ENCODE data around the gene YWHAE. TPM values are rescaled to one million over a fixed set of nuclear protein-coding genes. Genes with fewer than 3 reads are reported as not detected.
"Not testable (repeated sequence)": the region's sequence is repeated elsewhere in the genome, so short reads cannot be mapped to it uniquely, and the experiment has no call there.

Gene YWHAE
- total and polyA plus RNA-seq, 9 donors, result 258 to 826 (median 761) TPM

GRCh38 chr17:1395876-1396665 lies 4.0 kb downstream of the YWHAE start:
- H3K9me3 ChIP-seq (replicated peaks; ENCODE audit: control insufficient read depth, low read depth, low read length); DNase-seq; H3K27ac ChIP-seq (ENCODE audit: low read length); H3K36me3 ChIP-seq (ENCODE audit: control insufficient read depth, insufficient read depth, low read length); H3K27me3 ChIP-seq (ENCODE audit: control insufficient read depth, insufficient read depth, low read length); H3K4me3 ChIP-seq (ENCODE audit: low read length): not testable (repeated sequence)
- WGBS (ENCODE audit: insufficient coverage), result 88% methylated on average over 12 of the region's 26 CpGs
- H3K4me1 ChIP-seq (ENCODE audit: control insufficient read depth, insufficient read depth, low read length), result peaks cover 20% of the 10 kb centered on the region

- Histone ChIP-seq H3K27ac (ENCODE audit: low read length) (peak overlapping the region; percentile 52), H3K9me3 (replicated peaks; ENCODE audit: control insufficient read depth, low read depth, low read length) (no peaks in the 10 kb centered on the region), H3K27me3 (ENCODE audit: control insufficient read depth, insufficient read depth, low read length) (no peaks in the 10 kb centered on the region), H3K4me1 (ENCODE audit: control insufficient read depth, insufficient read depth, low read length) (peaks cover 15% of the 10 kb centered on the region), H3K36me3 (ENCODE audit: control insufficient read depth, insufficient read depth, low read length) (peaks cover 6% of the 10 kb centered on the region), H3K4me3 (ENCODE audit: low read length) (no peak overlapping the region)
- DNase-seq, result no peak
- 76% methylated on average over 7 of the region's 9 CpGs for WGBS (ENCODE audit: insufficient coverage)
These were observed 8.4 kb downstream of the YWHAE start for GRCh38 chr17:1391577-1391976.

DNA sequence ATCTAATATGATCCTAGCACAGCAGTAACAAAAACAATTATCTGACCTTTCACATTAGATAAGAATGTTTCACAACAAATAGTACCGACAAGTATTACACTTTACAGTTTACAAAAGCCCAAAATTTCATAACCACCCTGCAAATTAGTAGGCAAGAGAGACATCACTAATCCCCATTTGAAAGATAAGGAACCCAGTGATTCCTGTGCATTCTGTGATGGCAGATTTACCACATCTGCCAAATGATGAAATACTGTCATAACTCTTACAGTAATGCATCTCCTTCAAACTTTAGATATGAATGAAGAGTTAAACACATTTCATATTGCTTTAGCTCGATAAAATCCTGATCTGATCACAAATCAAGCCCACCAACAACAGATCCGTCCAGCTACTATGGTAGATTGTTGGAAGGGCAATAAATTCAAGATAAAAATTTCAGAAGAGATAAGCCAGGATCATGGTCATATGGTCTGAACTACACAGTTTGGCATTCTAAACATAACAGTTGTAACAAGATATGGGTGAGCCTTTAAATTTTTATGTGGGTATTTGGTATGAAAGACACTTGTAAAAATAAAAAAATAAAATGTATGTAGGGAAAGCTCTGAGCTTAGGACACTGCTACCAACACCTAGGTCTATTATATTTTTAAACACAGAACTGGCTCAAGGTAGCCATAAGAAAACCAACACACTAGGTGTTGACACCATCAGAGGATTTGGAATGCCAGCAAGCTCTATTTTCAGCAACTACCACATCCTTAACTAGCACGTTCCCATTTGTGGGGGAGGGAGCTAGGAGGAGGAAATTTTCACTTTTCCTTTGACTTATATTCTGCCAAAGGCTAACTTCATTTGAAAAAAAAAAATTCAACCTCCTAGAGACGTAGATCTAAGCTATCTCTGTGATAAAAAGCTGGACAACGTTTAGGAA lies 9.3 kb downstream of the YWHAE start:
- H3K4me3 ChIP-seq (ENCODE audit: low read length), result no peak overlapping the region
- peaks cover 15% of the 10 kb centered on the region for H3K4me1 ChIP-seq (ENCODE audit: control insufficient read depth, insufficient read depth, low read length)
- WGBS (ENCODE audit: insufficient coverage), result no CpG with 5 or more reads among the region's 6 CpGs

GRCh38 chr17:1387490-1388227 lies 12.4 kb downstream of the YWHAE start:
- H3K4me1 ChIP-seq (ENCODE audit: control insufficient read depth, insufficient read depth, low read length), result peaks cover 15% of the 10 kb centered on the region
- H3K27me3 ChIP-seq (ENCODE audit: control insufficient read depth, insufficient read depth, low read length); H3K4me3 ChIP-seq (ENCODE audit: low read length); H3K9me3 ChIP-seq (replicated peaks; ENCODE audit: control insufficient read depth, low read depth, low read length); H3K27ac ChIP-seq (ENCODE audit: low read length); DNase-seq; H3K36me3 ChIP-seq (ENCODE audit: control insufficient read depth, insufficient read depth, low read length): not testable (repeated sequence)
- WGBS (ENCODE audit: insufficient coverage), result 63% methylated on average over 9 of the region's 22 CpGs

More for the DNA sequence above, 9.3 kb downstream of the YWHAE start:
- peaks cover 4% of the 10 kb centered on the region for H3K36me3 ChIP-seq (ENCODE audit: control insufficient read depth, insufficient read depth, low read length)
- peak overlapping the region; percentile 52 for H3K27ac ChIP-seq (ENCODE audit: low read length)
- no peaks in the 10 kb centered on the region for H3K27me3 ChIP-seq (ENCODE audit: control insufficient read depth, insufficient read depth, low read length)
- DNase-seq, result peak; percentile 28
- no peaks in the 10 kb centered on the region for H3K9me3 ChIP-seq (replicated peaks; ENCODE audit: control insufficient read depth, low read depth, low read length)

DNA sequence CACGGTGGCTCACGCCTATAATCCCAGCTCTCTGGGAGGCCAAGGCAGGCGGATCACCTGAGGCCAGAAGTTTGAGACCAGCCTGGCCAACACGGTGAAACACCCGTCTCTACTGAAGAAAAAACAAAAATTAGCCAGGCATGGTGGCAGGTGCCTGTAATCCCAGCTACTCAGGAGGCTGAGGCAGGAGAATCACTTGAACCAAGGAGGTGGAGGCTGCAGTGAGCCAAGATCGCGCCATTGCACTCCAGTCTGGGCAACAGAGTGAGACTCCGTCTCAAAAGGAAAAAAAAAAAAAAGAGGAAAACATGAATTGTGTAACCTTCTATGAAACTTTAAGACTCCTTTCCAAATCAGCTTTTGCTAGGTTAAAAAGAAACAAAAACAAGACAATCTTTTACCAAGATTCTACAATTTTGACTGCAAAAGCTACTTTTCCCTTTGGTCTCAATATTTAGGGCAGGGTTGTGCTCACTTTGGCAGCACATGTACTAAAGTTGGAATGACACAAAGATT lies 13.3 kb downstream of the YWHAE start:
- not testable (repeated sequence) for H3K9me3 ChIP-seq (replicated peaks; ENCODE audit: control insufficient read depth, low read depth, low read length); DNase-seq; H3K27ac ChIP-seq (ENCODE audit: low read length); H3K4me3 ChIP-seq (ENCODE audit: low read length); H3K27me3 ChIP-seq (ENCODE audit: control insufficient read depth, insufficient read depth, low read length); H3K36me3 ChIP-seq (ENCODE audit: control insufficient read depth, insufficient read depth, low read length)
- peaks cover 12% of the 10 kb centered on the region for H3K4me1 ChIP-seq (ENCODE audit: control insufficient read depth, insufficient read depth, low read length)
- WGBS (ENCODE audit: insufficient coverage), result 72% methylated on average over 5 of the region's 8 CpGs

DNA sequence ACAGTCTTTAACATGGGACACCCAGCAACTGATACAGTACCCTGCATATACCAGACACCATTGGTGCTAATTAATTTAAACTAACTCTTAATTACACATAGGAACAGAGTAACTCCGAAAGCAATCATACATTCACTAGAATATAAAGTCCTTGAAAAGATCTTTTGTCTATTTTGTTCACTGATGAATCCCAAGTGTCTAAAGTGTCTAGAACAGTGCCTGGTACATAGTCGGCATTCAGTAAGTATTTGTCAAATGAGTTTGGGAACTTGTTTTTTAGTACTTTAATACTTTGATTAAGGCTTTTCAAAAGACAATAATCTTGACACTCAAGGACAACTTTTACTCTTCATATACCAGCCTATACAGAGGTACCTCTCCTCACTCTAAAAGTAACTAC lies 13.8 kb downstream of the YWHAE start:
- Histone ChIP-seq H3K9me3 (replicated peaks; ENCODE audit: control insufficient read depth, low read depth, low read length) (no peaks in the 10 kb centered on the region), H3K36me3 (ENCODE audit: control insufficient read depth, insufficient read depth, low read length) (peaks cover 3% of the 10 kb centered on the region), H3K4me1 (ENCODE audit: control insufficient read depth, insufficient read depth, low read length) (peaks cover 8% of the 10 kb centered on the region), H3K27me3 (ENCODE audit: control insufficient read depth, insufficient read depth, low read length) (no peaks in the 10 kb centered on the region), H3K27ac (ENCODE audit: low read length) (no peak overlapping the region), H3K4me3 (ENCODE audit: low read length) (no peak overlapping the region)
- no CpG with 5 or more reads among the region's 2 CpGs for WGBS (ENCODE audit: insufficient coverage)
- no peak for DNase-seq

- peaks cover 5% of the 10 kb centered on the region for H3K4me1 ChIP-seq (ENCODE audit: control insufficient read depth, insufficient read depth, low read length)
- DNase-seq, result no peak
- peaks cover 3% of the 10 kb centered on the region for H3K36me3 ChIP-seq (ENCODE audit: control insufficient read depth, insufficient read depth, low read length)
- no peak overlapping the region for H3K4me3 ChIP-seq (ENCODE audit: low read length)
- no peaks in the 10 kb centered on the region for H3K27me3 ChIP-seq (ENCODE audit: control insufficient read depth, insufficient read depth, low read length)
- no peak overlapping the region for H3K27ac ChIP-seq (ENCODE audit: low read length)
- H3K9me3 ChIP-seq (replicated peaks; ENCODE audit: control insufficient read depth, low read depth, low read length), result no peaks in the 10 kb centered on the region
- WGBS (ENCODE audit: insufficient coverage), result no CpG with 5 or more reads among the region's 2 CpGs
These were observed 14.2 kb downstream of the YWHAE start for GRCh38 chr17:1385861-1386260.

GRCh38 chr17:1384905-1385435 lies 15.1 kb downstream of the YWHAE start:
- Histone ChIP-seq H3K27ac (ENCODE audit: low read length) (no peak overlapping the region), H3K4me1 (ENCODE audit: control insufficient read depth, insufficient read depth, low read length) (peaks cover 4% of the 10 kb centered on the region)

DNA sequence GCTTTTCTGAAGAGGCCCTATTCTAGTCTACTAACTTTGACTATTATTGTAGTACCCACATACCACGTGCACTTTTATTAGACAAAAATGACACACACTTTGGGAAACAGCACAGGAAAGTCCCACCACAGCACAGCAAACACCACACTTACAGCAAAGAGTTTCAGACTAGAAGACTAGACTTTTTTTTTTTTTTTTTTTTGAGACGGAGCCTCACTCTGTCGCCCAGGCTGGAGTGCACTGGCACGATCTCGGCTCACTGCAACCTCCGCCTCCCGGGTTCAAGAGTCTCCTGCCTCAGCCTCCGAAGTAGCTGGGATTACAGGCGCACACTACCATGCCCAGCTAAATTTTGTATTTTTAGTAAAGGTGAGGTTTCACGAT lies 20.1 kb downstream of the YWHAE start:
- Histone ChIP-seq H3K4me1 (ENCODE audit: control insufficient read depth, insufficient read depth, low read length) (peaks cover 8% of the 10 kb centered on the region), H3K27ac (ENCODE audit: low read length) (no peak overlapping the region), H3K4me3 (ENCODE audit: low read length) (no peak overlapping the region), H3K36me3 (ENCODE audit: control insufficient read depth, insufficient read depth, low read length) (peaks cover 5% of the 10 kb centered on the region), H3K9me3 (replicated peaks; ENCODE audit: control insufficient read depth, low read depth, low read length) (no peaks in the 10 kb centered on the region), H3K27me3 (ENCODE audit: control insufficient read depth, insufficient read depth, low read length) (no peaks in the 10 kb centered on the region)
- no peak for DNase-seq
- WGBS (ENCODE audit: insufficient coverage), result 67% methylated on average over 7 of the region's 10 CpGs

More at GRCh38 chr17:1384905-1385435, 15.1 kb downstream of the YWHAE start:
- Histone ChIP-seq H3K36me3 (ENCODE audit: control insufficient read depth, insufficient read depth, low read length) (peaks cover 3% of the 10 kb centered on the region), H3K27me3 (ENCODE audit: control insufficient read depth, insufficient read depth, low read length) (no peaks in the 10 kb centered on the region), H3K4me3 (ENCODE audit: low read length) (no peak overlapping the region), H3K9me3 (replicated peaks; ENCODE audit: control insufficient read depth, low read depth, low read length) (no peaks in the 10 kb centered on the region)
- no peak for DNase-seq
- 0% methylated on average over 1 of the region's 1 CpG for WGBS (ENCODE audit: insufficient coverage)

Measured in muscle of leg (tissue), 11 donors.